Neural crest cell (in vitro differentiated cells): Measurements from ENCODE around the gene KIFC1. TPM values are rescaled to one million over a fixed set of nuclear protein-coding genes. Genes with fewer than 3 reads are reported as not detected.
"Not testable (repeated sequence)": the region's sequence is repeated elsewhere in the genome, so short reads cannot be mapped to it uniquely, and the experiment has no call there.

Source experiments
- DNase-seq: peaks from one replicate; pipeline ENCODE4 v3.0.0; 2021; ENCODE audit warnings: low read depth, mixed read lengths, low spot score
- H3K27ac Mint-ChIP-seq: one replicate; pipeline ENCODE4 v1.8.0; 2021; ENCODE audit warnings: mild to moderate bottlenecking, mixed read lengths; ENCODE audit not compliant: unreplicated experiment
- H3K27me3 Mint-ChIP-seq: 2 replicates; pipeline ENCODE4 v1.8.0; 2021; ENCODE audit warnings: low read depth, mild to moderate bottlenecking, mixed read lengths
- H3K36me3 Mint-ChIP-seq: 2 replicates; pipeline ENCODE4 v1.8.0; 2021; ENCODE audit warnings: low read depth, mild to moderate bottlenecking, mixed read lengths
- H3K4me1 Mint-ChIP-seq: 2 replicates; pipeline ENCODE4 v1.8.0; 2021; ENCODE audit warnings: mixed read lengths
- H3K4me3 Mint-ChIP-seq: one replicate; pipeline ENCODE4 v1.8.0; 2021; ENCODE audit warnings: mild to moderate bottlenecking, mixed read lengths
- H3K9me3 Mint-ChIP-seq: 2 replicates; pipeline ENCODE4 v1.8.0; 2021; ENCODE audit warnings: mixed read lengths
- CTCF ChIP-seq: fragments of 200-600 bp; sonication (generic); conservative IDR thresholded peaks from 2 replicates; pipeline ENCODE4 v1.5.0; 2021; ENCODE audit warnings: antibody characterized with exemption, mild to moderate bottlenecking
- total RNA-seq: library from RNA; stranded (reverse); gene quantifications from 2 replicates; pipeline ENCODE4 v1.2.1, GENCODE V29; 2021

KIFC1 gene
- total RNA-seq, 1 donor from 2014 or later: 124 TPM

GRCh38 chr6:33356295-33356694 lies 35.3 kb upstream of the KIFC1 start:
- peaks cover 3% of the 10 kb centered on the region for H3K27me3 Mint-ChIP-seq
- H3K9me3 Mint-ChIP-seq: no peaks in the 10 kb centered on the region
- DNase-seq: no peak
- H3K4me3 Mint-ChIP-seq: no peak overlapping the region
- peaks cover 3% of the 10 kb centered on the region for H3K4me1 Mint-ChIP-seq
- H3K36me3 Mint-ChIP-seq: no peaks in the 10 kb centered on the region
- no peak overlapping the region for H3K27ac Mint-ChIP-seq
- no peak for TF ChIP-seq CTCF

GRCh38 chr6:33357160-33357871 lies 34.3 kb upstream of the KIFC1 start:
- not testable (repeated sequence) for H3K4me1 Mint-ChIP-seq, H3K4me3 Mint-ChIP-seq, H3K9me3 Mint-ChIP-seq, H3K36me3 Mint-ChIP-seq, H3K27ac Mint-ChIP-seq, DNase-seq, H3K27me3 Mint-ChIP-seq

- DNase-seq: no peak
- Mint-ChIP-seq H3K4me3 (no peak overlapping the region), H3K4me1 (peaks cover 14% of the 10 kb centered on the region), H3K9me3 (no peaks in the 10 kb centered on the region), H3K36me3 (no peaks in the 10 kb centered on the region), H3K27ac (no peak overlapping the region), H3K27me3 (peaks cover 3% of the 10 kb centered on the region)
- no peak for TF ChIP-seq CTCF
Observed at GRCh38 chr6:33359331-33359730, 32.3 kb upstream of the KIFC1 start.

GRCh38 chr6:33363486-33363885 lies 28.1 kb upstream of the KIFC1 start:
- H3K4me1 Mint-ChIP-seq: peaks cover 21% of the 10 kb centered on the region
- not testable (repeated sequence) for DNase-seq, H3K9me3 Mint-ChIP-seq, H3K4me3 Mint-ChIP-seq, H3K36me3 Mint-ChIP-seq, H3K27ac Mint-ChIP-seq, H3K27me3 Mint-ChIP-seq

GRCh38 chr6:33364475-33365205 lies 27.0 kb upstream of the KIFC1 start:
- H3K4me3 Mint-ChIP-seq: peak overlapping the region; percentile 47
- H3K27ac Mint-ChIP-seq, H3K36me3 Mint-ChIP-seq, DNase-seq, H3K27me3 Mint-ChIP-seq, H3K9me3 Mint-ChIP-seq: not testable (repeated sequence)
- H3K4me1 Mint-ChIP-seq: peaks cover 21% of the 10 kb centered on the region

- H3K9me3 Mint-ChIP-seq, H3K36me3 Mint-ChIP-seq, DNase-seq, H3K4me3 Mint-ChIP-seq, H3K27me3 Mint-ChIP-seq, H3K27ac Mint-ChIP-seq: not testable (repeated sequence)
- peaks cover 21% of the 10 kb centered on the region for H3K4me1 Mint-ChIP-seq
Observed at GRCh38 chr6:33365206-33365971, 26.2 kb upstream of the KIFC1 start.

GRCh38 chr6:33367009-33367714 lies 24.5 kb upstream of the KIFC1 start:
- no peak for TF ChIP-seq CTCF
- Mint-ChIP-seq H3K4me3 (no peak overlapping the region), H3K27ac (peak overlapping the region; percentile 62), H3K27me3 (no peaks in the 10 kb centered on the region), H3K4me1 (peaks cover 21% of the 10 kb centered on the region), H3K36me3 (no peaks in the 10 kb centered on the region), H3K9me3 (no peaks in the 10 kb centered on the region)
- DNase-seq: no peak

- not testable (repeated sequence) for DNase-seq, H3K36me3 Mint-ChIP-seq, H3K4me3 Mint-ChIP-seq, H3K27me3 Mint-ChIP-seq, H3K9me3 Mint-ChIP-seq, H3K27ac Mint-ChIP-seq
- H3K4me1 Mint-ChIP-seq: peaks cover 21% of the 10 kb centered on the region
Observed at GRCh38 chr6:33367715-33368025, 24.0 kb upstream of the KIFC1 start.

GRCh38 chr6:33371901-33372300 lies 19.7 kb upstream of the KIFC1 start:
- DNase-seq, H3K4me3 Mint-ChIP-seq, H3K27me3 Mint-ChIP-seq, H3K4me1 Mint-ChIP-seq, H3K36me3 Mint-ChIP-seq, H3K9me3 Mint-ChIP-seq, H3K27ac Mint-ChIP-seq: not testable (repeated sequence)
